ENCODE measurements around the gene TMEM40. TPM values are rescaled to one million over a fixed set of nuclear protein-coding genes. Genes with fewer than 3 reads are reported as not detected.

TMEM40 gene
- total RNA-seq, 1 experiment from 2014 or later = not detected

DNA sequence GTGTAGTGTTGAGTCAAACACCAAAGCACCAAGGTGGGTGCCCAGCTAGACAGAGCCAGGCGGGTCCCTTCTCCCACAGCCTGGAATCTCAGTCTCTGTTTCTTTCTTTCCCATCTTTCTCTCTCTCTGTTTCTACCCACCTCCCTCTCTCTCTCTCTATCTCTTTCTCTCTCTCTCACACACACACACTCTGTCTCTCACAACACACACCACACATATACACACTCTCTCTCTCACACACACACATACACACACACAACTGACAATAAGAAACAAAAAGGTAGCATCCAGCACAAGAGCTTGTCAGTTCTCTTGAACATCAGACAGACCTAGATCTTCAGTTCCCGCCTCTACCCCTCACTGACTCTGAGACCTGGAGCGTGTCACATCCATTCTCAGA is 2.4 kb downstream of the TMEM40 start:
- Histone ChIP-seq H3K14ac (ENCODE audit: insufficient read depth, low read length) (no peak overlapping the region), H4K5ac (ENCODE audit: insufficient read length, low read depth, low read length) (no peak overlapping the region), H3K4me2 (ENCODE audit: insufficient read depth, insufficient read length, low read length) (no peak overlapping the region), H3K18ac (ENCODE audit: insufficient read length, low read depth, low read length) (no peak overlapping the region), H3K79me2 (ENCODE audit: insufficient read depth, low read length) (no peaks in the 10 kb centered on the region), H4K20me1 (ENCODE audit: control insufficient read depth, insufficient read depth, insufficient read length) (no peaks in the 10 kb centered on the region), H3K4me1 (ENCODE audit: insufficient read depth, low read length) (no peaks in the 10 kb centered on the region), H3K79me1 (ENCODE audit: insufficient read depth, low read depth, low read length, poor library complexity, severe bottlenecking) (no peaks in the 10 kb centered on the region), H2BK5ac (ENCODE audit: insufficient read length, low read length) (no peak overlapping the region), H2BK20ac (ENCODE audit: low read depth, low read length, poor library complexity, severe bottlenecking) (no peak overlapping the region), H3K9me3 (ENCODE audit: control insufficient read depth, low read depth, low read length) (no peaks in the 10 kb centered on the region), H3K56ac (ENCODE audit: insufficient read length, low read depth, low read length) (no peak overlapping the region), H3K23me2 (ENCODE audit: insufficient read length, low read depth, low read length, poor library complexity, severe bottlenecking) (no peaks in the 10 kb centered on the region), H2AK5ac (ENCODE audit: insufficient read length, low read length) (no peak overlapping the region), H3K23ac (ENCODE audit: insufficient read length, low read depth, low read length) (no peak overlapping the region), H3K9ac (ENCODE audit: extremely low read depth, insufficient read length, low read length) (no peak overlapping the region), H2BK12ac (ENCODE audit: insufficient read length, low read depth, low read length) (no peak overlapping the region), H3K4ac (ENCODE audit: low read depth, low read length) (no peak overlapping the region), H4K91ac (ENCODE audit: insufficient read length, low read depth, low read length) (no peak overlapping the region), H3T11ph (ENCODE audit: low read length) (no peak overlapping the region), H2BK120ac (ENCODE audit: low read depth, low read length, poor library complexity, severe bottlenecking) (no peak overlapping the region), H3K27me3 (ENCODE audit: insufficient read depth, low read length) (no peaks in the 10 kb centered on the region), H2AFZ (ENCODE audit: low read length) (no peak overlapping the region), H3K27ac (ENCODE audit: insufficient read length, low read depth, low read length) (no peak overlapping the region), H2BK15ac (ENCODE audit: low read depth, low read length) (no peak overlapping the region), H4K8ac (replicated peaks; ENCODE audit: insufficient read length, low read depth, low read length) (no peak overlapping the region)
- WGBS (ENCODE audit: extremely low coverage, insufficient read length, low lambda C conversion rate) = no CpG with 5 or more reads among the region's 3 CpGs
- H3K9me3 Mint-ChIP-seq = no peaks in the 10 kb centered on the region
- TF ChIP-seq CTCF (conservative IDR thresholded peaks at IDR 0.05) = no peak
- no peak overlapping the region for H3K4me3 Mint-ChIP-seq
- no peak overlapping the region for H3K27ac Mint-ChIP-seq
- no peak for DNase-seq
- H3K4me1 Mint-ChIP-seq = peaks cover 17% of the 10 kb centered on the region in 2 experiments
- no peaks in the 10 kb centered on the region for H3K36me3 Mint-ChIP-seq (ENCODE audit: insufficient read depth in 1 of 3, low read depth in 3 of 3)
- H3K27me3 Mint-ChIP-seq (ENCODE audit: low read depth) = no peaks in the 10 kb centered on the region; the same call in 1 of the 2 replicates

Measured in H9 (cell line).